ENCODE results near the gene F10. TPM values are rescaled to one million over a fixed set of nuclear protein-coding genes. Genes with fewer than 3 reads are reported as not detected.

The F10 gene
- total RNA-seq, 1 experiment from 2014 or later = not detected

DNA sequence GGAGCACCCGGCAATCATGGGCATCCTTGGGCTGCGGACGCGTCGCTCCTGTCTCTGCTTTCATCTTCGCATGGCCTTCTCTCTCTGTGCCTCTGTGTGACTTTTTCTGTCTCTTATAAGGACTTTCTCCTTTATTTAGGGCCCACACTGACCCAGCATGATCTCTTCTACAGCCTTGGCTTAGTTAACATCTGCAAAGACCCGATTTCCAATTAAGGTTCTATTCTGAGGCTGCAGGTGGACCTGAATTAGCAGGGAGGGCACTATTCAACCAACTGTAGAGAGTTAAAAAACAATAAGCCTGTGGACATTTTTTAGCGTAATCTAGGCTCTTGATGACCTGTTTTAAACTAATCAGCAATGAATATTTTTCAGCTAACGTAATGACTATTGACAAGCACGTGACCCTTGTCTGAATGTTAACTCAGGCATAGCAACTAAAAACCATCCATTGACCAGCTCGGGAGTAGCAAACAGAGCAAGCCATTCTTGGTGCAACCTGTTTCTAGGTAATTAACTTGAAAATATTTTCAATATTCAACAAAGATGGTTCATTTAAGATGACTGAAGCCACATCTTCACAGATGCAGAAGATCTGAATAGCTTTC is 15.2 kb downstream of the F10 start:
- peaks cover 83% of the 10 kb centered on the region for H3K27me3 ChIP-seq (ENCODE audit: insufficient read depth, low read depth)
- H3K79me2 ChIP-seq (ENCODE audit: low read depth) = no peaks in the 10 kb centered on the region
- no TSS peak for BruUV-seq (replicated peaks)
- no peak overlapping the region for H3K4me3 ChIP-seq
- TF ChIP-seq CTCF (conservative IDR thresholded peaks at IDR 0.05) (no peak), EZH2 (IDR thresholded peaks at IDR 0.05; ENCODE audit: low read depth) (no peak)
- POLR2A ChIA-PET (ENCODE audit: unreplicated experiment) = no interaction called here
- H3K4me2 ChIP-seq = no peak overlapping the region
- no peak for DNase-seq
- no peaks in the 10 kb centered on the region for H3F3A ChIP-seq (ENCODE audit: insufficient read depth, low read depth)
- no peaks in the 10 kb centered on the region for H3K4me1 ChIP-seq (replicated peaks; ENCODE audit: insufficient read depth)
- intact Hi-C loops (cut with micrococcal nuclease; ENCODE audit: unreplicated experiment) = no loop called here
- H3K27ac ChIP-seq = no peak overlapping the region
- no peak overlapping the region for H2AFZ ChIP-seq
- H3K36me3 ChIP-seq (ENCODE audit: low read depth) = no peaks in the 10 kb centered on the region
- H4K20me1 ChIP-seq (ENCODE audit: insufficient read depth) = no peaks in the 10 kb centered on the region
- H3K9me3 ChIP-seq (ENCODE audit: insufficient read depth, low read depth) = 0 out of 2 replicates have a peak, but pooled peaks cover 3% of the 10 kb centered on the region
- CTCF ChIA-PET = no interaction called here
- no peaks in the 10 kb centered on the region for H3K9me2 ChIP-seq (ENCODE audit: insufficient read depth)

- Histone ChIP-seq H4K20me1 (ENCODE audit: insufficient read depth) (no peaks in the 10 kb centered on the region), H3K36me3 (ENCODE audit: low read depth) (no peaks in the 10 kb centered on the region), H3K9me3 (ENCODE audit: insufficient read depth, low read depth) (0 out of 2 replicates have a peak, but pooled peaks cover 3% of the 10 kb centered on the region), H3K9me2 (ENCODE audit: insufficient read depth) (no peaks in the 10 kb centered on the region), H3K27ac (no peak overlapping the region), H3K4me3 (no peak overlapping the region), H3F3A (ENCODE audit: insufficient read depth, low read depth) (no peaks in the 10 kb centered on the region), H3K4me2 (no peak overlapping the region), H3K79me2 (ENCODE audit: low read depth) (no peaks in the 10 kb centered on the region), H3K4me1 (replicated peaks; ENCODE audit: insufficient read depth) (no peaks in the 10 kb centered on the region), H2AFZ (no peak overlapping the region), H3K27me3 (ENCODE audit: insufficient read depth, low read depth) (peaks cover 83% of the 10 kb centered on the region)
- DNase-seq = no peak
- TF ChIP-seq CTCF (conservative IDR thresholded peaks at IDR 0.05) = no peak
- TF ChIP-seq EZH2 (IDR thresholded peaks at IDR 0.05; ENCODE audit: low read depth) = no peak
- no TSS peak for BruUV-seq (replicated peaks)
- ChIA-PET POLR2A (ENCODE audit: unreplicated experiment) (no interaction called here), CTCF (no interaction called here)
- intact Hi-C loops (cut with micrococcal nuclease; ENCODE audit: unreplicated experiment) = no loop called here
Observed at GRCh38 chr13:113138792-113139551, 16.4 kb downstream of the F10 start.

DNA sequence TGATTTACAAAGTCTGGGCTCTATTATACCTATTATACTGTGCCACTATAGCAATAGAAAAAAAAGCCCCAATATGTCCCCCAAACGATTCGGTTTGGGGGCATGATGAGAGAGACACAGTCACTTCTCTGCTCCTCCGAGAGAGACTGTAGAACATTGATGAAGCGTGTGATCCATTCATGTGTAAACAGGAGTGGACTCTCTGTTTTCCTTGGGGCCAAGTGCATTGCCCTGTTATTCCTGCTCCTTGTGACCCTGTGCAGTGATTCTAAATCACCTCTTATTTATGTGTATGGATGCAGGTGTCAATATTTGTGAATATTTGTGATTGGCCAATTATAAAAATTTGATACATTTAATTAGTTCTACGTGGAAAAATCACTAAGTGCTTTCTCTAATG is 17.0 kb downstream of the F10 start:
- Histone ChIP-seq H3K36me3 (ENCODE audit: low read depth) (no peaks in the 10 kb centered on the region), H3K4me1 (replicated peaks; ENCODE audit: insufficient read depth) (no peaks in the 10 kb centered on the region), H3F3A (ENCODE audit: insufficient read depth, low read depth) (no peaks in the 10 kb centered on the region), H3K9me3 (ENCODE audit: insufficient read depth, low read depth) (no peaks in the 10 kb centered on the region), H4K20me1 (ENCODE audit: insufficient read depth) (no peaks in the 10 kb centered on the region), H3K4me2 (no peak overlapping the region), H3K79me2 (ENCODE audit: low read depth) (no peaks in the 10 kb centered on the region), H3K9me2 (ENCODE audit: insufficient read depth) (no peaks in the 10 kb centered on the region), H2AFZ (no peak overlapping the region), H3K27ac (no peak overlapping the region), H3K4me3 (no peak overlapping the region), H3K27me3 (ENCODE audit: insufficient read depth, low read depth) (peaks cover 83% of the 10 kb centered on the region)
- intact Hi-C loops (cut with micrococcal nuclease; ENCODE audit: unreplicated experiment) = no loop called here
- CTCF ChIA-PET = no interaction called here
- POLR2A ChIA-PET (ENCODE audit: unreplicated experiment) = no interaction called here
- DNase-seq = no peak
- BruUV-seq (replicated peaks) = no TSS peak
- TF ChIP-seq EZH2 (IDR thresholded peaks at IDR 0.05; ENCODE audit: low read depth) (no peak), CTCF (conservative IDR thresholded peaks at IDR 0.05) (no peak)

All from PC-9 (cell line).